ENCODE results near the gene EXOC7.

GRCh38 chr17:76053246-76054111 lies 50.1 kb downstream of the EXOC7 start:
- TF ChIP-seq EZH2 (IDR thresholded peaks at IDR 0.05) (no peak), POLR2AphosphoS5 (IDR thresholded peaks at IDR 0.05; ENCODE audit: borderline replicate concordance, low read depth, low read length) (no peak)

Measured in SK-N-MC (cell line).